PFSK-1 (cell line): Measurements from ENCODE around the gene ZNF410.

Experiments used
- FOXP2 ChIP-seq: optimal IDR thresholded peaks from 2 replicates; pipeline ENCODE3; 2011; ENCODE audit warnings: borderline replicate concordance, control low read depth, inconsistent platforms; ENCODE audit not compliant: insufficient read depth; ENCODE audit errors: extremely low read length, extremely low read depth
- POLR2AphosphoS5 ChIP-seq: IDR thresholded peaks from 2 replicates; pipeline ENCODE4 v1.6.1; 2012; ENCODE audit warnings: low read depth, mild to moderate bottlenecking, control low read depth, low read length, moderate library complexity
- SIN3A ChIP-seq: IDR thresholded peaks from 2 replicates; pipeline ENCODE4 v1.6.1; 2012; ENCODE audit warnings: mild to moderate bottlenecking, low read length, moderate library complexity, borderline replicate concordance; ENCODE audit not compliant: insufficient read depth
- TAF1 ChIP-seq: IDR thresholded peaks from 2 replicates; pipeline ENCODE4 v1.6.1; 2012; ENCODE audit warnings: low read length, control low read depth, borderline replicate concordance; ENCODE audit not compliant: insufficient read depth
- TF ChIP-seq, protein P1 (sequence below), 2 experiments: IDR thresholded peaks; 2 replicates each; pipeline versions ENCODE4 v1.6.1 to v1.8.0; 2011 to 2012; ENCODE audit warnings: low read depth in 2 of 2, low read length in 2 of 2, control low read depth in 1 of 2, inconsistent platforms in 1 of 2, mild to moderate bottlenecking in 1 of 2, moderate library complexity in 1 of 2; ENCODE audit not compliant: insufficient read depth in 1 of 2

DNA sequence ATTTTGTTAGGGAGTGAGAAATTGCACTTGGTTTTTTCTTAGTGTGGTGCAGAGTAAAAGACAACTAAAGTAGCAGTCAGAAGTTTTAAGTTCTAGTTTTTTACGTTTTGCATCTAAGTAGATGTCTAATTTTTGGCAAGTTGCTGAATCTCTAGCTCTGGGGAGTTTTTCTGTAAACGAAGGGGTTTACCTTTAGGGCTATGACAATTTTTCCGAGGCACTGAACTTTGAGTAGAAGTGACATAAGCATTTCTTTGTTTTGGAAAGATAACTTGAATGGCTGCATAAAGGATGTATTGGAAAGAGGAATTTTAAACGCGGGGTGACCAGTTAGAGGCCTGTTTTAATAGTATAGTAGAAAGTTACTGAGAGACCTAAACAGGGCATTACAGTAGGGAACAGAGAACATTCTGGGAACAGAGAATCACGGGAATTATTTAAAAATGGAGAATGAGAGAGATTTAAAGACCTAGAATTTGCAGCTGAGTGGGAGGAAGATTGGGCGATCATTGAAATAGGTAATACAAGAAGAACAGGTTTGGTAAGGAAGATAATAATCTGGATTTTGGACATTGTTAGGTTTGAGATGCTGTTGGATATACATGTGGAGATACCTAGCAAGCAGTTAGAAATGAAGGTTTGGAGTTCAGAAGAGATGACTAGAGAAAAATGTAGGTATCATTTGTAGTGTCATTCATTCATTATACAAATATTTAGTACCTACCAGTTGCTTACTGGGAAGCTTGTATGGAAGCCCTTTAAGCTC is 1.2 kb downstream of the ZNF410 start:
- no peak for TF ChIP-seq POLR2AphosphoS5
- TF ChIP-seq, protein P1, sequence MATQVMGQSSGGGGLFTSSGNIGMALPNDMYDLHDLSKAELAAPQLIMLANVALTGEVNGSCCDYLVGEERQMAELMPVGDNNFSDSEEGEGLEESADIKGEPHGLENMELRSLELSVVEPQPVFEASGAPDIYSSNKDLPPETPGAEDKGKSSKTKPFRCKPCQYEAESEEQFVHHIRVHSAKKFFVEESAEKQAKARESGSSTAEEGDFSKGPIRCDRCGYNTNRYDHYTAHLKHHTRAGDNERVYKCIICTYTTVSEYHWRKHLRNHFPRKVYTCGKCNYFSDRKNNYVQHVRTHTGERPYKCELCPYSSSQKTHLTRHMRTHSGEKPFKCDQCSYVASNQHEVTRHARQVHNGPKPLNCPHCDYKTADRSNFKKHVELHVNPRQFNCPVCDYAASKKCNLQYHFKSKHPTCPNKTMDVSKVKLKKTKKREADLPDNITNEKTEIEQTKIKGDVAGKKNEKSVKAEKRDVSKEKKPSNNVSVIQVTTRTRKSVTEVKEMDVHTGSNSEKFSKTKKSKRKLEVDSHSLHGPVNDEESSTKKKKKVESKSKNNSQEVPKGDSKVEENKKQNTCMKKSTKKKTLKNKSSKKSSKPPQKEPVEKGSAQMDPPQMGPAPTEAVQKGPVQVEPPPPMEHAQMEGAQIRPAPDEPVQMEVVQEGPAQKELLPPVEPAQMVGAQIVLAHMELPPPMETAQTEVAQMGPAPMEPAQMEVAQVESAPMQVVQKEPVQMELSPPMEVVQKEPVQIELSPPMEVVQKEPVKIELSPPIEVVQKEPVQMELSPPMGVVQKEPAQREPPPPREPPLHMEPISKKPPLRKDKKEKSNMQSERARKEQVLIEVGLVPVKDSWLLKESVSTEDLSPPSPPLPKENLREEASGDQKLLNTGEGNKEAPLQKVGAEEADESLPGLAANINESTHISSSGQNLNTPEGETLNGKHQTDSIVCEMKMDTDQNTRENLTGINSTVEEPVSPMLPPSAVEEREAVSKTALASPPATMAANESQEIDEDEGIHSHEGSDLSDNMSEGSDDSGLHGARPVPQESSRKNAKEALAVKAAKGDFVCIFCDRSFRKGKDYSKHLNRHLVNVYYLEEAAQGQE (IDR thresholded peaks at IDR 0.05; ENCODE audit: insufficient read depth in 1 of 2, low read depth in 2 of 2, low read length in 2 of 2), result no peak
- no peak for TF ChIP-seq TAF1
- no peak for TF ChIP-seq SIN3A
- no peak for TF ChIP-seq FOXP2
